GM12891 (cell line): Measurements from ENCODE around the gene DIMT1.

Experiments used
- PAX5 ChIP-seq: IDR thresholded peaks from 2 replicates; pipeline ENCODE4 v1.6.1; 2011; ENCODE audit warnings: low read length, moderate library complexity, mild to moderate bottlenecking; ENCODE audit not compliant: insufficient read depth, severe bottlenecking
- POLR2A ChIP-seq: IDR thresholded peaks from 2 replicates; pipeline ENCODE4 v1.6.1; 2011; ENCODE audit warnings: low read depth, low read length, control low read depth
- POLR2AphosphoS5 ChIP-seq: IDR thresholded peaks from 2 replicates; pipeline ENCODE4 v1.6.1; 2011; ENCODE audit warnings: low read depth, low read length, control low read depth
- TAF1 ChIP-seq: IDR thresholded peaks from 2 replicates; pipeline ENCODE4 v1.6.1; 2011; ENCODE audit warnings: low read depth, low read length, control low read depth

- no peak for TF ChIP-seq POLR2A
- no peak for TF ChIP-seq TAF1
- no peak for TF ChIP-seq POLR2AphosphoS5
- no peak for TF ChIP-seq PAX5
These were observed 41.0 kb downstream of the DIMT1 start for GRCh38 chr5:62362701-62363100.
